ENCODE data around the gene SORBS2. TPM values are rescaled to one million over a fixed set of nuclear protein-coding genes. Genes with fewer than 3 reads are reported as not detected.

SORBS2 gene
- total and polyA plus RNA-seq, 8 donors = 9.0 to 908 (median 66.4) TPM

DNA sequence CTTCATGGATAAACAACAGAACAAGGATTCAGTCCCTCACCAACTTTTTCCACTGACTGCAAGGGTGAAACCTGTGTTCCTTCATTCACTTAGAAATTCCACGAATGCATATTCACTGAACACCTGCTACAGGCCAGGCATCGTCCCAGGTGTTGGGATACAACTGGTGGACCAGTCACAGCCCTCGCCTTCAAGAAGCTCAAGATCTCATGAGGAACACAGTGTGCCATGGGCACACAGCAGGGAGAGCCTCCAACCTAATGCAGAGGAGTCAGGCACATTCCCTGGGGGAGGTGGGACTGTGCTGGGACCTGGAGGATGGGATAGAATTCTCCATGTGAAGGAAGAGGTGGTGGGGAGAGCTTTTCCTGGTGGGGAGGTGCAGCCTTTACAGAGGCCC, 169.1 kb downstream of the SORBS2 start:
- no peak for DNase-seq
- Histone ChIP-seq H3K27me3 (peaks cover 0 to 13% (median 0%) of the 10 kb centered on the region in 3 donors), H3K9me3 (no peaks in the 10 kb centered on the region), H3K4me1 (peaks cover 0 to 23% (median 14%) of the 10 kb centered on the region in 4 donors), H3K36me3 (peaks cover 20 to 62% (median 44%) of the 10 kb centered on the region in 4 donors), H3K4me3 (no peak overlapping the region), H3K27ac (peak overlapping the region in 3 of 5 donors; percentile 7 to 63 (median 11))
- TF ChIP-seq POLR2AphosphoS5 (IDR thresholded peaks at IDR 0.05) = no peak
- no peak for TF ChIP-seq POLR2A (IDR thresholded peaks at IDR 0.05)
- no peak for TF ChIP-seq CTCF (IDR thresholded peaks at IDR 0.05)
- TF ChIP-seq EP300 (IDR thresholded peaks at IDR 0.05) = no peak
- 78 to 87% (median 83%) methylated on average over 3 of the region's 3 CpGs for WGBS, 5 donors
- intact Hi-C loops (cut with DNase I; ENCODE audit: low total_unique reads) = loop anchor here (5.0 kb wide), 1 partner anchor 379 kb away; no protein-coding TSS in a partner anchor

- intact Hi-C loops (cut with DNase I; ENCODE audit: low total_unique reads) = loop anchor here (5.0 kb wide), 1 partner anchor 381 kb away; no protein-coding TSS in a partner anchor
- H3K4me3 ChIP-seq = no peak overlapping the region
- no peaks in the 10 kb centered on the region for H3K9me3 ChIP-seq
- H3K27ac ChIP-seq = peak overlapping the region in 2 of 5 donors; percentile 1 to 63
- peaks cover 8 to 54% (median 29%) of the 10 kb centered on the region in 4 donors for H3K36me3 ChIP-seq
- DNase-seq = peak in 1 of 2 donors; percentile 82
- peaks cover 0 to 13% (median 0%) of the 10 kb centered on the region in 3 donors for H3K27me3 ChIP-seq
- peaks cover 0 to 25% (median 14%) of the 10 kb centered on the region in 4 donors for H3K4me1 ChIP-seq
- no peak for TF ChIP-seq POLR2AphosphoS5 (IDR thresholded peaks at IDR 0.05)
- no peak for TF ChIP-seq EP300 (IDR thresholded peaks at IDR 0.05)
- peak in 4 of 7 experiments; percentile 19 to 52 (median 30) for TF ChIP-seq CTCF (IDR thresholded peaks at IDR 0.05)
- no peak for TF ChIP-seq POLR2A (IDR thresholded peaks at IDR 0.05)
- WGBS, 5 donors = 20 to 37% (median 21%) methylated on average over 4 of the region's 4 CpGs
Measured at GRCh38 chr4:185640811-185641675, 171.0 kb downstream of the SORBS2 start.

- Histone ChIP-seq H3K27ac (peak overlapping the region in 3 of 5 donors; percentile 25 to 76 (median 43)), H3K27me3 (peaks cover 0 to 13% (median 0%) of the 10 kb centered on the region in 3 donors), H3K4me1 (peaks cover 0 to 25% (median 10%) of the 10 kb centered on the region in 4 donors), H3K9me3 (peaks cover 0 to 7% (median 0%) of the 10 kb centered on the region in 4 donors), H3K4me3 (peak overlapping the region; percentile 11 to 28 (median 16)), H3K36me3 (peaks cover 0 to 43% (median 15%) of the 10 kb centered on the region in 4 donors)
- TF ChIP-seq POLR2A (IDR thresholded peaks at IDR 0.05) (no peak), POLR2AphosphoS5 (IDR thresholded peaks at IDR 0.05) (no peak), CTCF (IDR thresholded peaks at IDR 0.05) (no peak), EP300 (IDR thresholded peaks at IDR 0.05) (no peak)
- intact Hi-C loops (cut with DNase I; ENCODE audit: low total_unique reads) = no loop called here
- WGBS, 5 donors = 40 to 68% (median 56%) methylated on average over 38 to 41 of the region's 41 CpGs
- DNase-seq = peak in 1 of 2 donors; percentile 39
Measured at GRCh38 chr4:185638548-185639301, 173.3 kb downstream of the SORBS2 start.

DNA sequence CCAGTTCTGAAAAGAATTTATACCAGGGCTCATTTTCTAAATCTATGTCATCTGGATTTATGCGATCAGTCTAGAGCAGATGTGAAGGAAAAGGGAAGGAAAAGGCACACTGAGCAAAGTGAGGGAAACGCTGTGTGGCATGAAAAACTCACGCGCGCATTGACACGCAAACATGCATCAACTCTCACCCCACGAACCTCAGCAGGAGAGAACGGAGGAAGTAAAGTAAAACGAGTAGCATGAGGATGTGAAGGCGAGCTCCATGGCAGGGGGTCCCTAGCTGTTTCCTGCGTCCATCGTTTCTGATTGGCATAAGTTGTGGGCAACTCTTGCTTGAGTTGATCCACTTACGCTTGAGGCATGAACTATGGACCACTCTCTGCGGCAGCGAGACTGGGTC, 173.9 kb downstream of the SORBS2 start:
- Histone ChIP-seq H3K27ac (peak overlapping the region in 1 of 5 donors; percentile 76), H3K4me3 (no peak overlapping the region), H3K9me3 (peaks cover 0 to 7% (median 0%) of the 10 kb centered on the region in 4 donors), H3K4me1 (peaks cover 0 to 25% (median 10%) of the 10 kb centered on the region in 4 donors), H3K36me3 (peaks cover 0 to 37% (median 12%) of the 10 kb centered on the region in 4 donors), H3K27me3 (peaks cover 0 to 13% (median 0%) of the 10 kb centered on the region in 3 donors)
- TF ChIP-seq POLR2A (IDR thresholded peaks at IDR 0.05) = no peak
- TF ChIP-seq CTCF (IDR thresholded peaks at IDR 0.05) = no peak
- TF ChIP-seq EP300 (IDR thresholded peaks at IDR 0.05) = no peak
- TF ChIP-seq POLR2AphosphoS5 (IDR thresholded peaks at IDR 0.05) = no peak
- DNase-seq = no peak
- WGBS, 5 donors = 69 to 81% (median 79%) methylated on average over 15 of the region's 15 CpGs
- intact Hi-C loops (cut with DNase I; ENCODE audit: low total_unique reads) = no loop called here
